Measurements from ENCODE around the gene MMP17.
A peak's percentile ranks its signal among the peaks of the same experiment; 100 is the strongest.

The MMP17 gene

DNA sequence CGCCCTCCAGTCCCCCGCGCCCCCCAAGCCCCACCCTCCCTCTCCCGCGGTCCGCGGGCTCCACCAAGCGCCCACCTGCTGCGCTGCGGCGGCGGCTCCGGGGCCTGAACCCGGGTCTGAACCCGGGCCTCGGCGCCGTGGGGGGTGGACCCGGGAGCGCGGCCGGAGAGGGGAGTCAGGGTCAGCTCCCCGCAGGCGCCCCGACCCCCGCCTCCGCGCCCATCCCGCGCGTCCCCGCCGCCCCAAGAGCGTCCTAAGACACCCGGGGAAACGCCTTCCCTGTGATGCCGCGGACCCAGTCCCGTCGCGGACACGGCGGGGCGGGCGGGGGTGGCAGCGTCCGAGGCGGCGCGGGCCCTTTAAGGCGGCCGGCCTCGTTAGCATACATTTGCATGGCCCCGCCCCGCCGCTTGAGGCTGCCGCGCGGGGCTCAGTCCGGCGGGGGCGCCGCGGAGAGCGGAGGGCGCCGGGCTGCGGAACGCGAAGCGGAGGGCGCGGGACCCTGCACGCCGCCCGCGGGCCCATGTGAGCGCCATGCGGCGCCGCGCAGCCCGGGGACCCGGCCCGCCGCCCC lies at the start of gene MMP17:
Gene MMP17, plus strand, starts transcription at position 433 of the 574 bp plus-strand sequence. Its CDS starts 102 bp downstream, at position 535.
- DNase-seq (peak; percentile 59), ATAC-seq (peak; percentile 65)

DNA sequence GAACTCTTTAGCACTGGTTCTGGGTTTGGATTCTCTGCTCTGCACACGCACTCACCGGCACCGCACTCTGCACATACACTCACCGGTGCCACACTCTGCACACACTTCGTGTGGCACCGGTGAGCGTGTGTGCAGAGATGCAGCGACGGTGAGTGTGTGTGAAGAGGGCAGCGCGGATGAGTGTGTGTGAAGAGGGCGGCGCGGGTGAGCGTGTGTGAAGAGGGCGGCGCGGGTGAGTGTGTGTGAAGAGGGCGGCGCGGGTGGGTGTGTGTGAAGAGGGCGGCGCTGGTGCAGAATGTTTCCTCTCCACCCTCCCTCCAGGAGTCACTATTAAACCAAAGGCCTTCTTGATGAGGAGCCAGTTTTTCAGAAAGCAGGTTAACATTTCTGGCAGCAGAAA lies 49.2 kb upstream of the MMP17 start:
- no peak for ATAC-seq
- DNase-seq = no peak

DNA sequence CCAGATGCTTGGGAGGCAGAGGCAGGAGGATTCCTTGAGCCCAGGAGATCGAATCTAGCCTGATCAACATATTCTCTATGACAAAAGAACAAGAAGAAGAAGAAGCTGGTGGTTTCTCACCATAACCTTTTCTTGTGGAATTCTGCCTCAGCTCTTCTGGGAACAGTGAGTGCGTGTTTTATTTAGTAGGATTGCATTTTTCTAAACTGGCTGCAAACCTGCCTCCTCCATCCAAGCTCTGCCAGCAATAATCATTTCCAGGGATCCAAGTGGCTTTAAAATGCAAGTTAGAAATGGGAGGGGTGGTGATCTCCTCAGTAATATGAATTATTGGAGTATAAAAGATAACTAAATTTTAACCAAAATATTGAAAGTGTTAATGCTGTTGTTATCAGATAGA lies 46.1 kb upstream of the MMP17 start:
- no peak for ATAC-seq
- DNase-seq = no peak

DNA sequence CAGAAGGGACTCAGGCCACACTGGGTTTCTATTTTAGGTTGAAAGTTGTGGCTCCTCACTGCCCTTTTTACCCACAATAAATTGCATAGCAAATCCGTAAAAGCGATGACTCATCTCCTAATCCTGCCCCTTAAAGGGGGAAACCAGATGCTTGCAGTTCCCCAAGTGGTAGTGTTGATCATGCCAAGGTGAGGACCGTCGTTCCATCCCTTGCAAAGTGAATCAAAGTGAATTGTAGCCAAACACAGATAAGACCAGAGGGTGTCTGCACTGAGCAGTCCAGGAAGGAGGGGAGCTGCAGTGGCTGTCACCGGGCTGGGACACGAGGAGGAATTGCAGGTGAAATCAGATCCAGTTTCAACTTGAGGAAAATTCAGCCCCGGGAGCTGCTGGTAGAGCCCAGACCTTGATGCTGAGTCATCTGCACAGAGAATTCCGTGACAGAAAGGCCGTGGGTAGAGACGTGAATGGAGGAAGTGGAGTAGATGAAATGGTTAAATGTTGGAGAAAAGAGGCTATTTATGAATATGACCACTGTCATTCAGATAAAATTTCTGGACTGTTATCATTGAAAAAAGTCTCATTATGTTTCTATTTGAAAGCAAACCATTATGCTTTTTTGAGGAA lies 44.2 kb upstream of the MMP17 start:
- DNase-seq = no peak
- no peak for ATAC-seq

DNA sequence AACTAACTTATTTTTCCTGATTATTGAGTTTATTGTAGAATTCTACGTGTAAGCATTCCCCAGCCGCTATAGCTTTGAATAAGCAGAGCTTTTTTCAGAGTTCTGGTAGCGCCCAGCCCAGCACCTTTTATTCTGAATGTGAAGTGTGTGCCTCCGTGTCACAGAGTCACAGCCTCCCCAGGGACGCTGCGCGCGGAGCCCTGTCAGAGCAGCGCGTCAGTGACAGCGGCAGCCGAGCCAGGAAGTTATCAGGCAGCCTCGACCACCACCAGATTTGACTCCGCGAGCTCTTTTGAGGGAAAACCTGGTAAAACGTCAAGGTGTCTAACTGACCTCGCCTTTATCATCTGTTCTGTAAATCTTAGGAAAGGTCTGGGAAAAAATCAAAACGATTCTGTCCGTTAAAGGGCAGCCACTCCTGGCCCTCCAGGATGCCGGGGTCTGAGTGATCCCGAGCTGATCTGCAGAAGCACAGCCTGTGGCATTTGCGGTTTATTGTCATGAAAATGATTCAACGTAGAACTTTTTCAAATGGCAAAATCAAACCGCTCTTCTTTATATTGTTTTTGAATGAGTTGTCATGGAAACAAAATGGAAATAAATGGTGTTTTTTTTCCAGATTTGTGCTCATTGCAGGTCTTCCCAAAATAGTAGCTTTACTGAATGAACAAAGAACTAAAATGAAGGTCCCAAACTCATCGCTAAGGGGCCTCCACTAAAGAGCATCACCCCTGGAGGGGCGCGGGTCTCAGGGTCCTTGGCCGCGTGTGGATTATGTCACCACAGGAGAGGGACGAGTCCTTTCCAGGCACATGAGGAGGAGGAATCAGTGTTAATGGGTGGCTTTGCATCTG lies 43.1 kb upstream of the MMP17 start:
- no peak for ATAC-seq

DNA sequence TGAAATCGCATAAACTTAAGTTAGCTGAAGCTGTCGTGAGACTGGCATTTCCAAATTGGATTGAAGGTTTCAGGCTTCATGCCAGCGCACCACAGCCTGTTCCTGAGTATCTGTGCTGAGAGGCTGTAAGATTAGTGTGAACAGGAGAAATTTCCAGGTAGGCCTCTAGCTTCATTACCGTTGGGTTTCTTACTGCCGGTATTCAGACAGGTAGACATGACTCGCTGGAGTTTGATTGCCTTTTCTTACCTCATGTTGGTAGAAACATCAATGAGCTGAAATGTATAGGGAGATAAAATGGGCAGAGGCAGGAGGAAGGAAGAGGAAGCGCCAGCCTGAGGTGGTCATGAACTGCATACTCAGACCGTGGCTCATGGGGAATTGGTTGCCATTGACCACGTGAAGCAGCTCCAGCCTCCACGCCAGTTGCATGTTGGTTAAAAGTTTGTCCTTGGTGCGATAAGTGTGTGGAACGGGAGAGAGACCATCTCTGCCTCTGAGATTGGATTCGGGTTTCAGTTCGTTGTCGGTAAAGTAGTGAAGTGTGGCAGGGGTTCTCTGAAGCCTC lies 42.3 kb upstream of the MMP17 start:
- no peak for DNase-seq
- ATAC-seq = no peak

More for the DNA sequence above, 43.1 kb upstream of the MMP17 start:
- DNase-seq = no peak

DNA sequence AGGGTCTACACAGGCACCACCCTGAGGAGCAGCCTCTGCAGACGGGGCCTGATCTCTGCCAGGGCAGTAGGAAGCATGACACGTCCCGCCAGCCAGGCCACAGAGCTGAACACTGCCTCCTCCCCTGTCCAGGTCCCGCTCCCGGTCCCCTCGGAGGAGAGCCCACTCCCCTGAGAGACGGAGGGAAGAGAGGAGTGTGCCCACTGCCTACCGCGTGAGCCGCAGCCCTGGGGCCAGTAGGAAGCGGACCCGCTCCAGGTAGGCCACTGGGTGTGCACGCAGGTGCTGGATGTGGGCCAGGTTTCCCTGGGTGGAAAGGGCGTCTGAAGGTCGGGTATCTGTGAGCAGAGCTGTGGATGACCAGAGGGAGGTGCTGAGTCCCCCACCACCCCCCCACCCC lies 41.9 kb upstream of the MMP17 start:
- ATAC-seq (no peak), DNase-seq (no peak)

DNA sequence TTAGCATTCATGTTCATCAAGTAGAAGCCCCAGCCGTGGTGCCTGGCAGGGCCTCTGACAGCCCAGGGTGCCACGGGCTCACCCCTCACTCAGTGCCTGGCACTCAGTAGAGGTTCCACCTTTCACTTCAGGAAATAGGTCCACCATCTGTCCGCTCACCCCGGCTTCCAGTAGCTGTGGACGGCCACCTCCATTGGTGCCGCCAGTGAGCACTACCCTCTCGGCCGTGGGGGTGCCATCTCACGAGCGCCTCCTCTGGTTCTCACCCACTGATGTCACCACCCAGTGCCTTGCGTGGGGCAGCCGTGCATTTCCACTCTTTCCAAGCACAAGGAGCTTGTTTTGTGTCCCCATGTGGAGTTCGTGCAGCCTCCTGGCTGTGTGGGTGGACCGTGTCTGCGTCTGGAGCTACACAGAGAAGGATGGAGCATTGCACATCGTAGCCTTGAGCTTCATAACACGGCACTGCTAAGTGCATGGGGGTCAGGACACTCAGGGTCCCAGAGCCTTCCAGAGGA lies 41.0 kb upstream of the MMP17 start:
- DNase-seq (no peak), ATAC-seq (no peak)

DNA sequence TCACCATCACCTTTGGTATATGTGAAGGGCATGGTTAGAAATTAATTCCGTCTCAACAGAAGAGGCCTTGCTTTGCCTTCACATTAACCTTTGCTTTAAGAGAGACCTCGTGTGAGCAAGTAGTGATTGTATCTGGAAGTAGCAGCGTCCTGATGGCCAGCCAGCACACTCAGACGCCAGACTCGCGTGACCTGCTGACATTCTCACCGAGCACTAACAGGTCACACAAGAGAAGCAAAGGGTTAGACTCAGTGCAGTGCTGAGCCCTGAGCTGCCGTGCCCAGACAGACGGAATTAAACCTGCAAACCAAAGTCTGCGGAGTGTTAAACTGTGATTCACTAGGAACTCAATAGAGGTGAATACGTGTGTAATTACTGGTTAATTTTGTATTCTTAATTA lies 40.1 kb upstream of the MMP17 start:
- ATAC-seq = no peak
- no peak for DNase-seq

DNA sequence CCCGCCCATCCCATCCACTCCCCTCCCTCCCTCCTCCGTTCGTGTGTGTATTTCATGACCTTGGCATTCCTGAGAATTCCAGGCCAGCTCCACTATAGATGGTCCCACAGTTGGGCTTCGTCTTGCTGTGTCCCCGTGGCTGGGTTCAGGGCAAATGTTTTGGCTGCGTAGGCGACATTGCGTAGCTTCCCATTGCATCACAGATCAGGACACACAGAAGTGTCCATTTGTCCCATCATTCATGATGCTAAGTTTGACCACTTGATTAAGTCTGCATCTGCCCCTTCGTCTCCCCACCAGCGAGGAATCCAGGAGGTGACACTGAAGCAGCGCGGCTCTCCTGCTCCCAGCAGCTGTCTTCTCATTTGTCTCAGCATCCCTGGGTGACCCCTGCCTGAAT lies 38.6 kb upstream of the MMP17 start:
- DNase-seq (no peak), ATAC-seq (no peak)

DNA sequence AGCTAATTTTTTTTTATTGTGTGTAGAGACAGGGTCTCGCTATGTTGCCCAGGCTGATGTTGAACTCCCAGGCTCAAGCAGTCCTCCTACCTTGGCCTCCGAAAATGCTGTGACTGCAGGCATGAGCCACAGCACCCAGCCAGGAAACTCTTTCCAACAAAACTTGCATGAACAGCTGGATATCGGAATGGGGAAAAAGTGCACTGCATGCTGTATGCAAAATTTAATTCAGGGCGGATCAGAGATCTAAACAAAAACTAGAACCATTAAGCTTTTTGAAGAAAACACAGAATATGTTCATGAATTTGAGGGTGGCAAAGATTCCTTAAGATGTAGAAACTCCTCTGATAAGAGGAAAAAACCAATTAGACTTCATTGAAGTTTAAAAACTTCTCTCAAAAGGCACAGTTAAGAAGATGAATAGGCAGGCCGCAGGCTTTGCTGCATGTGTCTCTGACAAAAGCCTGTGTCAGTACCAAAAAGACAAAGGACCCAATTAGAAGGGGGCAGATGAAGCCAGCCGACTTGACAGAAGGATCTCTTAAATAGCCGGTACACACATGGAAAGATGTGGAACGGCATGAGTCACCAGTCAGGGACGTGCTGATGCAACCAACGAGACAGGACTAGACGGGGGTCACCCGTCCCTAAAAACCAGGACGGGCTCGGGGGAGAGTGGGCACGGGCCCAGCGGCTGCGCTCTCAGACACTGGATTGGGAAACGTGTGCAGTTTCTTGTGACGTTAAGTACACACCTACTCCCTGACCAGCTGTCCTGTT lies 34.8 kb upstream of the MMP17 start:
- DNase-seq (no peak), ATAC-seq (no peak)

DNA sequence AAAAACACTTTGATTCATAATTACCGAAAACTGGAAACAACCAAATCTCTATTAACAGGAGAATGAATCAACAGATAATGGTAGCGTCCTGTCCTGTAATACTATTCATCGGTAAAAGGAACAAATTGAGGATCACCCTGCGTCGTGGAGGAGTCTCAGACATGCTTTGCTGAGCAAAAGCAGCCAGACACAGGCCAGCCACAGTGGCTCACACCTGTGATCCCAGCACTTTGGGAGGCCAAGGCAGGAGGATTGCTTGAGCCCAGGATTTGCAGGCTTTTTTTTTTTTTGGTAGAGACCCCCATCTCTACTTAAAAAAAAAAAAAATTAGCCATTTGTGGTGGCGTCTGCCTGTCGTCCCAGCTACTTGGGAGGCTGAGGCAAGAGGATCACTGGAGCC lies 34.1 kb upstream of the MMP17 start:
- no peak for ATAC-seq

DNA sequence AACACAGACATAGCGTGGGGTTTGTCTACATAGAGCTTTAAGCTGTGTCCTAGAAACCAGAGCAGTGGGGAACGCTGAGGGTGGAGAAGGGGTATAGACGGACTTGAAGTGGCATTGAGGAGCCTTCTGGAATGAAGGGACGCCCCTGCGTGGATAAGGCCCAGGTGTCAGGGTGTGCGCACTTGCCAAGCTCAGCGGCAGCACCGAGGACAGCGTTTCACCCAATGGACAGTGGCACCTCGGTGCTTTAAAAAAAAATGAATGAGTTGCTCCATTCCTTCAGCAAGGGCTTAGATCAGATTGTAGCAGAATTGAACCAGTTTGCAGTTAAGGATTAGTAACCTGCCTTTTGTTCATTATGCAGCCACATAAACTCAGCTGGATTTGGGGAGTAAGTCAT lies 33.6 kb upstream of the MMP17 start:
- ATAC-seq = no peak
- no peak for DNase-seq

More for the DNA sequence above, 34.1 kb upstream of the MMP17 start:
- DNase-seq = no peak

DNA sequence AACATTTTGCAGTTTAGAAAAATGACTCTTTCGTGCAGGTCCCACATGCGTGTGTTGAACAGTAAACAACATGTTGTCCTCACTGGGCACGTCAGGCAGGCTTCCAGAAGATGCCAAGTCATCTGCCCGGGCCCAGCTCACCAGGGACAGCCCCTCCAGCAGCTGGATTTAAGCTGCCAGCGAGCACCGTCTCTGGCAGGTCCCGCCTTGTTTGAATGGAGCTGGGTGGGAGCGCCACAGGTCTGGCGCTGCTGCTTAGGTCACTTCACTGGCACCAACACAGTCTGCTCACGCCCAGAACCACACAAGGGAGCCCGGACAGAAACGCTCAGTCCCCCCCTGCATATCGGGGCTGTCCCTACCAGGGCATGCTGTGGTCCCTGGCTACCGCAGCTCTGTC lies 33.1 kb upstream of the MMP17 start:
- ATAC-seq (no peak), DNase-seq (no peak)

DNA sequence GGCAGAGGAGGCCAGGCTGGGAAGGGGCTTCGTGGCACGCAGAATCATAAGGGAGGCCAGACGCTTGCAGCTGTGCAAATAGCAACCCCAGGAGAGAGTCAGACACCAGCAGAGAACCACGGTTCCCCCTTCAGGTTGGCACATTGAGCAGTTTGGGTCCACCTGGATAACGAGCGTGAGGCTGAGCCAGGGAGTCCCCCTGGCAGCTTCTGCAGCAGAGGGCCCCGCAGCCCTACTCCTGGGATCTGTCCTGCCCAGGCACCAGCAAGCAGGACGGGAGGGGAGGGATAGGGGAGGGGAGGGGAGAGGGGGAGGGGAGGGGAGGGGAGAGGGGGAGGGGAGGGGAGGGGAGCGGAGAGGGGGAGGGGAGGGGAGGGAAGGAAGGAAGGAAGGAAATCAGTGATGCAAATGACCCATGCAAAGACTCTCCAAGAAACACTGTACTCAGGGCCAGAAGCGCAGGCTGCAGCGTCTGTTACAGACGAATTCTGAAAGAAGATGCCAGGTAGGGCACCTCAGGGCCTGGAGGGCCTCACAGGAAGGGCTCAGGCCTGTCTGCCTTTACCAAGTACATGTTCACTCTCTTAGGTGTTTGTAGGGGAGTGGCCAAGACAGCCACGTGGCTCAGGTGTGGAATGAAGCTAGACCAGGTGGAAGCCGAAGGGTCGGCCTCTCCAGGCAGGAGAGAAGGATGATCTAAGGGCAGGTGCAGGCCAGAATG lies 32.3 kb upstream of the MMP17 start:
- ATAC-seq = no peak
- DNase-seq = no peak

DNA sequence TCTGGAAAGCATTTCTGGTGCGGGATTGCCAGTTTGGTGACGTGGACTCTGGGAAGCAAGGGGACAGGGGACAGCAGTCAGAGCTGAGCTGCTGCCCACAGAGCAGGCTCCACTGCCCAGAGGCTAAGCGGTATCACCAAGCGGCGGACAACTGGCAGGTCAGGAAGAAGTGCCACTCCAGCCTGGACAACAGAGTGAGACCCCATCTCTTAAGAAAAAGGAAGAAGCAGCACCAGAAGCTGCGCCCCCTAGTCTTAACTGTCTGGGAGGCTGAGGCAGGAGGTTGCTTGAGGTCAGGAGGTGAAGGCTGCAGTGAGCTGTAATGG lies 31.8 kb upstream of the MMP17 start:
- DNase-seq (no peak), ATAC-seq (no peak)

DNA sequence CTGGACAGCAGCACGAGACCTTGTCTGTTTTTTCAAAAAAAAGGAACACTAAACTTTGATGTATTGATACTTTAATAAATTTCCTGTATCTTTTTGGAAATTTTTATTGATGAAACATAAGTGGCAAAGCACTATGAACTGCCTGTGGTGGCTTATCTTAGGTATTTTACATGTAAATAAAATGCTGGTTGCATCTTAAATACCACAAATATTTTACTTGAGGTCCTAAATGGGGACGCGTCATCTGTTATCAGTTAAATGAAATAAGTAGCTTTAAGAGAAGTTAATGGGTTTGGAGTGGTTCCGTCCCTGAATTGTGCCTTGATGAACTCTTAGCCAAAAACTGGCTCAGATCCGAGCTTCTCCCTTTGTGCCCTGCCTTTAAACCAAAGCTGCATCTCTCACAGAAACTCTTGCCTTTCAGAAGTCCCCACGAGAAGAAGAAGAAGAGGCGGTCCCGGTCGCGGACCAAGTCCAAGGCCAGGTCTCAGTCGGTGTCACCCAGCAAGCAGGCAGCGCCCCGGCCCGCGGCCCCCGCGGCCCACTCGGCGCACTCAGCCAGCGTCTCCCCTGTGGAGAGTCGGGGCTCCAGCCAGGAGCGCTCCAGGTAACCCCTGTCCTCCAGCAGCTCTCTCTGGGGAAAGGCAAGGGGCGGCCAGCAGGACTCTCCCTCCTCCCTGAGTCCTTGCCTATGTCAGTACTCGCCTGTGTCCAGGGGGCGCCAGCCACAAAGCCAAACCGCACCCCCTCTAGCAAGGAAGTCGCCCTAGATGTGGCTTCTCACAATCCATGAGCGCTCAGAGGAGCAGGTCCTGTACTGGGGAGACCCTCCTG lies 31.2 kb upstream of the MMP17 start:
- DNase-seq (no peak), ATAC-seq (peak; percentile 15)

DNA sequence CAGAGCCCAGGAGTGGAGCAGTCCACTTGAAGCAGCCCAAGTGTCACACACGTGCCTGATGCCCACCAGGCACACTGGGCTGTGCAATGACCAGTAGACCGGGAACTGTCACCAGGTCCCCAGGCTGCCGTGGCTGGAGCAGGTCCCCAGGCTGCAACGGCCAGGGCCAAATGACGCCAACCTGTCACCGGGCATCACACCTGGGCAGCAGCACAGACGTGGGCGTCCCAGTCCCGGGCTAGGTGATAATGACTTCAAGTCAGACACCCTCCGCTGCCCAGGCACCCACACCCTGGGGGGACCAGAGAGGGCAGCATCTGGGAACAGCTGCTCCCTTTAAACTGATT lies 30.6 kb upstream of the MMP17 start:
- ATAC-seq = no peak
- no peak for DNase-seq

DNA sequence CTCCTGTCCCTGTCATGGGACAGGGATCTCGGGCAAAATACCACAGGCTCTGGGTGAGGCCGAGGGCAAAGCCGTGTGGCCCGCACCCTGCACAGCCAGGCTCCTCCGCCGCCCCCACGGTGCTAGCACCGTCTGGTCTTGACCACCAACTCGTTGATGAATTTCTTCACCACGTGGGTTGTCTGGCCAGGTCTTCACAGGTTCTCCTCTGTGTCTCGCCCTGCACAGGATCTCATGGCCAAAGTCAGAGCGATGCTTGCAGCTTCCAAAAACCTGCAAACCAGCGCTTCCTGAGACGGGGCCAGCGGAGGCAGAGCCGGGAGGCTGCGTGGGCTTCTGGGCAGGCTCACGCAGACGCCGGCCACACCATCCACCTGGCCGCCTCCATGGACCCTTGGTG lies 29.0 kb upstream of the MMP17 start:
- no peak for ATAC-seq

DNA sequence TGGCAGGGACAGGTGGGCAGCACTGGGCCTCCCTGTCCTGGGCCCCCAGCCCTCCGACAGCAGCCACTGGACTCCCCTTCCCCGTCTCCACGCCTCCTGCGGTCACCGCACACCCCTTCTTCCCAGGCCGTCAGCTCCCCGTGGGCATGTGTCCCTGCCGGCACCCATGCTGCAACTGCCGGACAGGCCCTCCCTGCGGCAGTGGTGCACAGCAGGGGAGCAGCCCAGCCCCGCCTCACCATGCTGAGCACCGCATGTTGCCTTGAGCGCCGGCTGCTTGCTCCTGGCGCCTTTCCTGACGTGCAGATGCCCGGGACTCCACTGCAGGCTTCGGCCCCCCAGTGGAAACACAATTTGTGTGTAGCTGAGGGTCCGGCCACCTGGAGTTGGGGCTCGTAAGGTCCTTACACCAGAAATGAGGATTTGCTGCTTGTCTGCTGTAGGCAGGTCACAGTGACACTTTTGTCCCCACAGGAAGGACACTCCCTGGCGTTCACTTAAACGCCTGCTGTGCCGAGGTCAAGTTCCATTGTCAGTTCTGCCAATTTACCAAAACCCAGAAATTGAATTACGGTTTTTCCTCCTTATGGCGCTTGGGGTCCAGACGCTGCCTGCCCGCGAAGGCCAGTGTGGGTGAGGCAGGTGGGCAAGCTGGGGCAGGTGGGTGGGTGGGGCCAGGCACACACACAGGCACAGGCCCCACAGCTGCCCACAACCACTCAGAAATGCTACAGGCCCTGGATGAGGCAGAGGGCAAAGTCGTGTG lies 28.2 kb upstream of the MMP17 start:
- DNase-seq (no peak), ATAC-seq (no peak)

More for the DNA sequence above, 29.0 kb upstream of the MMP17 start:
- DNase-seq = no peak

Data from stimulated activated naive CD8-positive, alpha-beta T cell treated with anti-CD3 and anti-CD28 coated beads, Interleukin-15, Interleukin-2, amounts not matched to agents 100 U/mL and 50 U/mL, for 24 hours (primary cell).